ENCODE measurements around the gene TBX22. TPM values are rescaled to one million over a fixed set of nuclear protein-coding genes. Genes with fewer than 3 reads are reported as not detected.

TBX22 gene
- not detected in 2 replicates for total RNA-seq

GRCh38 chrX:80014141-80014940, at the start of gene TBX22:
Gene TBX22 (plus strand): TSS chrX:80014753. CDS start chrX:80022270, 7,517 bp downstream.

All from smooth muscle cell of the umbilical artery (primary cell).